ENCODE results near the gene THSD4. TPM values are rescaled to one million over a fixed set of nuclear protein-coding genes. Genes with fewer than 3 reads are reported as not detected.

Gene THSD4
- total RNA-seq, 2 experiments from 2014 or later: not detected

GRCh38 chr15:71093054-71094024, 21.9 kb upstream of the THSD4 start:
- H3K79me2 ChIP-seq (ENCODE audit: insufficient read depth, low read depth, low read length): no peaks in the 10 kb centered on the region
- H3K4me2 ChIP-seq (ENCODE audit: low read length): no peak overlapping the region
- CTCF ChIA-PET (ENCODE audit: unreplicated experiment): no interaction called here
- no peaks in the 10 kb centered on the region for H3K9me3 ChIP-seq (ENCODE audit: low read length)
- BruUV-seq (replicated peaks): no TSS peak
- POLR2A ChIA-PET: interaction anchor here (0.6 kb wide), 1 partner anchor 585 kb away, joined by 3 read pairs; no protein-coding TSS in a partner anchor
- no peak for DNase-seq (ENCODE audit: low spot score)
- H2AFZ ChIP-seq (ENCODE audit: low read length): no peak overlapping the region
- TF ChIP-seq CTCF (conservative IDR thresholded peaks at IDR 0.05; ENCODE audit: low read length): no peak
- TF ChIP-seq EZH2phosphoT487 (IDR thresholded peaks at IDR 0.05; ENCODE audit: borderline replicate concordance, low read depth, low read length): no peak
- no peak overlapping the region for H3K27ac ChIP-seq (ENCODE audit: low read depth, low read length, poor library complexity, severe bottlenecking)
- no peaks in the 10 kb centered on the region for H3K4me1 ChIP-seq (ENCODE audit: insufficient read depth, low read length, poor library complexity, severe bottlenecking)
- H3K36me3 ChIP-seq (ENCODE audit: insufficient read depth, low read length): no peaks in the 10 kb centered on the region
- H3K9me2 ChIP-seq (ENCODE audit: insufficient read depth, low read length): no peaks in the 10 kb centered on the region
- H4K20me1 ChIP-seq (ENCODE audit: insufficient read depth, low read length): no peaks in the 10 kb centered on the region
- intact Hi-C loops (cut with micrococcal nuclease; ENCODE audit: unreplicated experiment): no loop called here
- H3K4me3 ChIP-seq (ENCODE audit: low read depth, low read length, poor library complexity, severe bottlenecking): no peak overlapping the region

- Histone ChIP-seq H3K4me2 (ENCODE audit: low read length) (no peak overlapping the region), H3K27ac (ENCODE audit: low read depth, low read length, poor library complexity, severe bottlenecking) (no peak overlapping the region), H3K9me3 (ENCODE audit: low read length) (no peaks in the 10 kb centered on the region), H2AFZ (ENCODE audit: low read length) (no peak overlapping the region), H3K4me3 (ENCODE audit: low read depth, low read length, poor library complexity, severe bottlenecking) (no peak overlapping the region), H3K79me2 (ENCODE audit: insufficient read depth, low read depth, low read length) (no peaks in the 10 kb centered on the region), H3K9me2 (ENCODE audit: insufficient read depth, low read length) (no peaks in the 10 kb centered on the region), H3K4me1 (ENCODE audit: insufficient read depth, low read length, poor library complexity, severe bottlenecking) (no peaks in the 10 kb centered on the region), H4K20me1 (ENCODE audit: insufficient read depth, low read length) (no peaks in the 10 kb centered on the region), H3K36me3 (ENCODE audit: insufficient read depth, low read length) (no peaks in the 10 kb centered on the region)
- intact Hi-C loops (cut with micrococcal nuclease; ENCODE audit: unreplicated experiment): no loop called here
- no peak for DNase-seq (ENCODE audit: low spot score)
- POLR2A ChIA-PET: no interaction called here
- CTCF ChIA-PET (ENCODE audit: unreplicated experiment): no interaction called here
- BruUV-seq (replicated peaks): no TSS peak
- no peak for TF ChIP-seq CTCF (conservative IDR thresholded peaks at IDR 0.05; ENCODE audit: low read length)
- no peak for TF ChIP-seq EZH2phosphoT487 (IDR thresholded peaks at IDR 0.05; ENCODE audit: borderline replicate concordance, low read depth, low read length)
Measured at GRCh38 chr15:71094137-71094536, 21.1 kb upstream of the THSD4 start.

GRCh38 chr15:71096676-71097075, 18.6 kb upstream of the THSD4 start:
- no peaks in the 10 kb centered on the region for H3K9me3 ChIP-seq (ENCODE audit: low read length)
- intact Hi-C loops (cut with micrococcal nuclease; ENCODE audit: unreplicated experiment): no loop called here
- H2AFZ ChIP-seq (ENCODE audit: low read length): no peak overlapping the region
- H3K36me3 ChIP-seq (ENCODE audit: insufficient read depth, low read length): no peaks in the 10 kb centered on the region
- TF ChIP-seq EZH2phosphoT487 (IDR thresholded peaks at IDR 0.05; ENCODE audit: borderline replicate concordance, low read depth, low read length) (no peak), CTCF (conservative IDR thresholded peaks at IDR 0.05; ENCODE audit: low read length) (no peak)
- ChIA-PET POLR2A (no interaction called here), CTCF (ENCODE audit: unreplicated experiment) (no interaction called here)
- no peaks in the 10 kb centered on the region for H3K9me2 ChIP-seq (ENCODE audit: insufficient read depth, low read length)
- H4K20me1 ChIP-seq (ENCODE audit: insufficient read depth, low read length): no peaks in the 10 kb centered on the region
- no peak overlapping the region for H3K4me3 ChIP-seq (ENCODE audit: low read depth, low read length, poor library complexity, severe bottlenecking)
- H3K4me2 ChIP-seq (ENCODE audit: low read length): no peak overlapping the region
- no peak for DNase-seq (ENCODE audit: low spot score)
- no peaks in the 10 kb centered on the region for H3K79me2 ChIP-seq (ENCODE audit: insufficient read depth, low read depth, low read length)
- H3K4me1 ChIP-seq (ENCODE audit: insufficient read depth, low read length, poor library complexity, severe bottlenecking): no peaks in the 10 kb centered on the region
- BruUV-seq (replicated peaks): no TSS peak
- H3K27ac ChIP-seq (ENCODE audit: low read depth, low read length, poor library complexity, severe bottlenecking): no peak overlapping the region
